ENCODE measurements around the gene KLHL2. TPM values are rescaled to one million over a fixed set of nuclear protein-coding genes. Genes with fewer than 3 reads are reported as not detected.

The KLHL2 gene
- total and polyA plus RNA-seq, 2 experiments from 2014 or later: 8.2 to 21.3 TPM

- WGBS (ENCODE audit: low lambda C conversion rate, missing lambda C conversion rate): 68% methylated on average over 1 of the region's 1 CpG
- no peaks in the 10 kb centered on the region for H4K20me1 ChIP-seq (ENCODE audit: insufficient read depth, poor library complexity, severe bottlenecking)
- no peaks in the 10 kb centered on the region for H3K9me2 ChIP-seq (replicated peaks; ENCODE audit: insufficient read depth)
- H3K36me3 ChIP-seq (replicated peaks; ENCODE audit: insufficient read depth, low read depth): no peaks in the 10 kb centered on the region
- H3K79me2 ChIP-seq: no peaks in the 10 kb centered on the region
- TF ChIP-seq CTCF (IDR thresholded peaks at IDR 0.05; ENCODE audit: poor library complexity) (no peak), EZH2 (IDR thresholded peaks at IDR 0.05; ENCODE audit: borderline replicate concordance) (no peak), EZH2phosphoT487 (IDR thresholded peaks at IDR 0.05; ENCODE audit: low read depth, severe bottlenecking, unreplicated experiment) (no peak)
- DNase-seq (ENCODE audit: low spot score): no peak
- no peaks in the 10 kb centered on the region for H3K27me3 ChIP-seq
- H3K4me1 ChIP-seq (ENCODE audit: insufficient read depth): no peaks in the 10 kb centered on the region
- no peak overlapping the region for H2AFZ ChIP-seq
- H3K4me2 ChIP-seq: no peak overlapping the region
- no peak overlapping the region for H3K4me3 ChIP-seq
- no peak overlapping the region for H3K27ac ChIP-seq
- H3K9me3 ChIP-seq (ENCODE audit: low read depth): no peaks in the 10 kb centered on the region
Measured at GRCh38 chr4:165198329-165198728, 9.0 kb upstream of the KLHL2 start.

DNA sequence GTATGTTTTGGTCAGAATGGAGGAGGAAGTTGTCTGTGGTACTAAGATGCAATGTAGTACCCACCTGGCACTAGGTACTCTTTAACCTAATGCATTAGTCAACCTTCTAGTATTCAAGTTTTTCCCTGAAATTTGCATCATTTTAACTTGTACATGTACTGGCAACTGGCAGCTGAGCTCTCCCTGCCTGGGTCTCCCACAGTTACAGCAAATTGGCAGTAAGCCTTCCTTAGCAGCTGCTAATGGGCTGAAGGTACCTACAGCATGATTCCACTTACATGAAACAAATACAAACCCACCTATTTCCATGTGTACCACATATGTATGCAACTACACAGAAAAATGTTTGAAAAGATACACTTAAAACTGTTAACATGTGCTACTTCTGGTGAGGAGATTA lies 8.1 kb upstream of the KLHL2 start:
- Histone ChIP-seq H3K36me3 (replicated peaks; ENCODE audit: insufficient read depth, low read depth) (no peaks in the 10 kb centered on the region), H3K9me3 (ENCODE audit: low read depth) (no peaks in the 10 kb centered on the region), H3K27me3 (no peaks in the 10 kb centered on the region), H4K20me1 (ENCODE audit: insufficient read depth, poor library complexity, severe bottlenecking) (no peaks in the 10 kb centered on the region), H3K4me3 (no peak overlapping the region), H2AFZ (no peak overlapping the region), H3K4me1 (ENCODE audit: insufficient read depth) (no peaks in the 10 kb centered on the region), H3K79me2 (no peaks in the 10 kb centered on the region), H3K4me2 (no peak overlapping the region), H3K27ac (no peak overlapping the region), H3K9me2 (replicated peaks; ENCODE audit: insufficient read depth) (no peaks in the 10 kb centered on the region)
- DNase-seq (ENCODE audit: low spot score): no peak
- no peak for TF ChIP-seq EZH2phosphoT487 (IDR thresholded peaks at IDR 0.05; ENCODE audit: low read depth, severe bottlenecking, unreplicated experiment)
- TF ChIP-seq CTCF (IDR thresholded peaks at IDR 0.05; ENCODE audit: poor library complexity): no peak
- no peak for TF ChIP-seq EZH2 (IDR thresholded peaks at IDR 0.05; ENCODE audit: borderline replicate concordance)

- Histone ChIP-seq H3K9me3 (ENCODE audit: low read depth) (no peaks in the 10 kb centered on the region), H2AFZ (no peak overlapping the region), H3K27ac (no peak overlapping the region), H3K36me3 (replicated peaks; ENCODE audit: insufficient read depth, low read depth) (no peaks in the 10 kb centered on the region), H4K20me1 (ENCODE audit: insufficient read depth, poor library complexity, severe bottlenecking) (no peaks in the 10 kb centered on the region), H3K79me2 (no peaks in the 10 kb centered on the region), H3K4me2 (no peak overlapping the region), H3K27me3 (no peaks in the 10 kb centered on the region), H3K9me2 (replicated peaks; ENCODE audit: insufficient read depth) (no peaks in the 10 kb centered on the region), H3K4me1 (ENCODE audit: insufficient read depth) (no peaks in the 10 kb centered on the region), H3K4me3 (no peak overlapping the region)
- no peak for TF ChIP-seq EZH2 (IDR thresholded peaks at IDR 0.05; ENCODE audit: borderline replicate concordance)
- TF ChIP-seq EZH2phosphoT487 (IDR thresholded peaks at IDR 0.05; ENCODE audit: low read depth, severe bottlenecking, unreplicated experiment): no peak
- no peak for TF ChIP-seq CTCF (IDR thresholded peaks at IDR 0.05; ENCODE audit: poor library complexity)
- 89% methylated on average over 2 of the region's 2 CpGs for whole genome bisulfite sequencing (ENCODE audit: low lambda C conversion rate, missing lambda C conversion rate)
- no peak for DNase-seq (ENCODE audit: low spot score)
Measured at GRCh38 chr4:165199722-165200121, 7.6 kb upstream of the KLHL2 start.

DNA sequence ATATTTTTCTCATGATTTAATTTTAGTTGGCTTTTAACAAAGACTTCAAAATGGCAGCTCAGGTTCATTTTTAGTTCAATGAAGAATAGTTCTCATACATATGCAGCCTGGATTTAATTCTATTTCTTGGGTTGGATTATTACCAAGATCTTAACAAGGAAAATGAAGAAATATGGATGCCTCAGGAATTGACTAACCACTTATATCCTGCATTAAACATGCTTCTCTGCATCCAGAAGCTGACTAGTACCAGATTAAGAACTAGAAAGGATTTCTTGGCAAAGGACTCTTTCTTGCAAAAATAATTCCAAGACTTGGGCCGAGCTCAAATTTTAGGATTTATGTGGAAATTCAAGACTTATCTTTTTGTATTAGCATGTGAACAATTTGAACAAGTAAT lies 5.6 kb upstream of the KLHL2 start:
- DNase-seq (ENCODE audit: low spot score): no peak
- no peaks in the 10 kb centered on the region for H3K79me2 ChIP-seq
- no peaks in the 10 kb centered on the region for H3K9me3 ChIP-seq (ENCODE audit: low read depth)
- no peak overlapping the region for H3K27ac ChIP-seq
- H3K9me2 ChIP-seq (replicated peaks; ENCODE audit: insufficient read depth): no peaks in the 10 kb centered on the region
- no peaks in the 10 kb centered on the region for H3K36me3 ChIP-seq (replicated peaks; ENCODE audit: insufficient read depth, low read depth)
- 87% methylated on average over 1 of the region's 1 CpG for WGBS (ENCODE audit: low lambda C conversion rate, missing lambda C conversion rate)
- H3K4me3 ChIP-seq: no peak overlapping the region
- no peak overlapping the region for H3K4me2 ChIP-seq
- no peaks in the 10 kb centered on the region for H4K20me1 ChIP-seq (ENCODE audit: insufficient read depth, poor library complexity, severe bottlenecking)
- H3K27me3 ChIP-seq: no peaks in the 10 kb centered on the region
- no peak overlapping the region for H2AFZ ChIP-seq
- H3K4me1 ChIP-seq (ENCODE audit: insufficient read depth): no peaks in the 10 kb centered on the region
- no peak for TF ChIP-seq EZH2 (IDR thresholded peaks at IDR 0.05; ENCODE audit: borderline replicate concordance)
- no peak for TF ChIP-seq CTCF (IDR thresholded peaks at IDR 0.05; ENCODE audit: poor library complexity)
- TF ChIP-seq EZH2phosphoT487 (IDR thresholded peaks at IDR 0.05; ENCODE audit: low read depth, severe bottlenecking, unreplicated experiment): no peak
